ENCODE measurements around the gene PPP3CA.

Gene PPP3CA

DNA sequence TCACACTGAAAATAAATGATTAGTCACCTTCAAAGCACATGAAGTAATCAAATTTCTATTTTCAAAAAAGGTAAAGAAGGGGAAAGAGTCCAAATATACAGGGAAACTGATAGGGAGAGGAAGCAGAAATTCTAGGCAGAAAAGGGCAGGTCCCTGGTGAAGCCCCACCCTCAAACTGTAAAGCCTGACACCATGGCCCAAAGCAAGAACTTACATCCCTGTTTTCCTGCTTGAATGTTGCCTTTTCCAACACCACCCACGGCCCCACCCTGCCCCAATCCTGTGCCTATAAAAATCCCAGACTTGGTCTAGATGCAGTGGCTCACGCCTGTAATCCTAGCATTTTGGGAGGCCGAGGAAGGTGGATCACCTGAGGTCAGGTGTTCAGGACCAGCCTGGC lies 361.8 kb downstream of the PPP3CA start:
- DNase-seq: no peak

DNA sequence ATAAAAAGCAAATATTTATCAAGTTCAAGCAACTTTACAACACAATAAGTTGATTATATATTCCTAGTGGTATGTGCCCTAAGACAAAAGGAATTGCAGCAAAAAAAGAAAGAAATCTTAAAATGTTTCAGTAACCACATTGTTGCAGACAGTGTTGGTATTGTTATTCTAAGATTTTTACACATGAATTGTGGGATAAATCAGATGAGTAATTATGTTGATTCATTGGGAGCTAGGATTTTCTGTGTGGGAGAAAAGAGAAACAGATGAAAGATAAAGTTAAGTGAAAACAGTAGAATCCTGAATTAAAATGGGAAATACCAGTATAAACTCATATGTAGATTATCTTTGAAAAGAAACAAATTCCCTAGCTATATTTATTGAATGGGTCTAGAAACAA lies 362.4 kb downstream of the PPP3CA start:
- no peak for DNase-seq

DNA sequence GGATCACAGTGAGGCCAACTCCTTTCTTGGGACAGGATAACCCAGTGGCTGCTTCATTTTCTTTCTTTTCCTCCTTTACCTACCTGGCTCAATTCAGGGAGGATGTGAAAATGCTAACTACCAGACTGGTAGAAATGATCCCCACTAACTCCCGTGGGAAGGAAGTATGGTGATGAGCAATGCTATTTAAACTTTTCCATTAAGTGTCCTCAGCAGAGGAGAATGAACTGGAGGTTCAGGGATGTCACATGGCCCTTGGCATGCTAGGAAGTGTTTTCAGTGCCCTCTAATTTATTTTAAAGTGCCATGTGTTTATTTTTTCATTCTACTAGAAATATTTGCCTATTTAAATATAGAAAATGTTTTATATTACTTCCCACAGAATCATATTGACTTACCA lies 363.9 kb downstream of the PPP3CA start:
- peak; percentile 7 for DNase-seq

DNA sequence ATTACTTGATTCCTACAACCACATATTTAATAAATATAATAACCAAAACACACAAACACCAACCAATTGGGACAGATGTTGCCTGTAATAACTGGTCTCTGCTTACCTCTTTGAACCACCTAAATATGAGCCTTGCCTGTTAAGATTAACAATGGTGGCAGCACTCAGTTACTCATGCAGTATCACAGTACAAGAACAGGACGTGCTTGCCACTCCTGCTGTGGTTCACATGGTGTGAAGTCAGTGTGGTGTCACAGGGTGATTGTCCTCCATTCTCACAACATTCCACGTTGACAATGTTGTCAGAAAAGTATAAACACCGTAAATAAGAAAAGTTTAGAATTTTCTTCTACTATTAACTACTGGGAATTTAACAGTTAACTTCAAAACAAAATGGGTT lies 365.0 kb downstream of the PPP3CA start:
- peak; percentile 22 for DNase-seq

DNA sequence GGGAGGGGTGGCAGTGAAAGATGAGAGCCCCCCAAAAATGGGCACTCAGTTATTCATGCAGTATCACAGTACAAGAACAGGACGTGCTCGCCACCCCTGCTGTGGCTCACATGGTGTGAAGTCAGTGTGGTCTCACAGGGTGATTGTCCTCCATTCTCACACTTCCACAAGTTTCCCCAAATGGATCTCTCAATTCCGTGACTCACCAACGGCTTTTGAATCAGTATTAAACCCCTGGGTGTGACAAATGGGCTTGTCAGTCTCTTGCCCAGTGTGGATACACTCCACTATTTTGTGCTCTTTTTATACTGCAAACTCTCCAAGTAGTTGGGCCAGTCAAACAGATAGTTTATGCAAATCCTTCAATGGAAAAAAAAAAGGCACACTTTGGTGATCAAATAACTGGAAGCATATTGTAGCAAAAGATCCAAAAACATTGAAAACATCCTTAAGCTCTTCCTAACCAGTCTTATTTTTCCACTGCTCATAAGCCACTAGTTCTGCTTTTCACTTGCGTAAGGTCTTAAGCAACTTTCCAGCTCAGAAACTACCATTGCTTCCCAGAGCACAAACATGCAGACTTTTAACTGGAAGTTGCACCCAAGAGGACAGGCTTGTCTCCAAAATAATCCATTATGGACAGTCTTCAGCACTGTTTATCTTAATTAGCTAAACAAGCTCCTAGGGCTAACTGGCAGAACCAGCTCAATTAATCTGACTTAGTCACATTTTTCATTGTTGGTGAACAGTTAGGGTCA lies 365.7 kb downstream of the PPP3CA start:
- peak; percentile 85 for DNase-seq

DNA sequence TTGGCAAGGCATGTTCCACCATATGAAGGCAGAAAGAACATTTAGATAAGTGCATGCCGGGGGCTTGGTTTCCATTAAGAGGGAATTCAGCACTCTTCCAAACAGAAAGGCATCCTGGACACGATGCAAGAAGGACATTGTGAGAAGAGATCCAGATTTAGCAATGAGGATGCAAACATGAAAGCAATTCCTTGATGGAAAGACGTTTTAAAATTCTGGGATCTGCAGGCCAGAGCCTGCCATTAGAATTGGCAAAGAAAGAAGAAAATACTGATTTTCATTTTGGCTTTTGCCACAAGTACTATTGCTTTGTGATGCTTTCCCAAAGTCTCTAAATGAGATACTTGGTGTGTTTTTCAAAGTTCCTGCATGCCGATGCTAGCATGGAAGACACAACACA lies 367.6 kb downstream of the PPP3CA start:
- no peak for DNase-seq

DNA sequence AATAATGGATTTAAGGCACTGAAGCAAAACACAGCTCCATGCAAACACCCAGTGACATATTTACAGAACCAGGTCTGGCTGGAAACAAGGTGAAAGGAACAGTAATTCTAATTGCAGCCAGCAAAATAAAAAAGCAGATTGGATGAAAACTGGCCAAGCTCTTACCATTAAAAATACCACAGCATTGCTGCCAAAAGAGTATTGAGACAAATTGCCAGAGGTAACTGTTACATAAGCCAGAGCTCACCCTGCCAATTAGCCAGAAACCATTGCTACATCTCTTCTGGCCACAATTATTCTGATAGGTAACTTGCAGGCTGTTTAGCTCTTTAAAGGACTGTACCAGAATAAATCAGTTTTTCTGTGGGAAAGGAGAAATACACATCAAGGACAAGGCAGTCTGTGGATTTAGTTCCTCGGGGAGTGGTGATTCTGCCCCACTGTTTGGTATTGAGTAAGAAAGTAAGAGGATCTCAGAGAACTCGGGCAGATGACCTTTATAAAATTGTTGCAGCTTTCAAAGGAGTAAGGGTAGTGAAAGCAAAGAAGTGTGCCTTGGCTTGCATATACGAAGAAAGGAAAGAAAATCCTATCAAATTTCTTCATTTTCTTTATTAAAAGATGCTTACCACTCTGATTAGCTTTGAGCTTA lies 369.5 kb downstream of the PPP3CA start:
- DNase-seq: peak; percentile 35

DNA sequence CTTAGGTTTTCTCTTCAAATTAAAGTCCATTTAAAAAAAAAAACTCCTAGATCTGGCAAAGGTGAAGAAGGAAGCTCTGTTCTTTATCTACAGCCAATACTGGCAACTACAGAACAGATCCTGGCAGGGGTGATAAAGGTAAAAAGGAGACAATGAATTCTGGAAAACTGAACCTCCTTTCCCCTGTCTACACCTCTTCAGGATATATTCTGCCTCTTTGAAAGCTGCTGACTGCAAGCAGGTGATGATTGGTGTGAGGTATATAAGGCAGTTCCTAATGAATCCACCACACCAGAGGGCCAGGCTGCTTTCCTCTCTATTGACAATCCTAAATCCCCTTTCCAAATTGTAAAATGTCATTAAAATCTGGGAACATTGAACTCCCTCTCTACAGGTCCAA lies 370.1 kb downstream of the PPP3CA start:
- DNase-seq: no peak
